Activated CD8-positive, alpha-beta memory T cell treated with anti-CD3 and anti-CD28 coated beads, Interleukin-2, amount 50 U/mL, for 4 hours (primary cell): Measurements from ENCODE around the gene ADRA2A.

Experiments used
- DNase-seq: peaks from one replicate; pipeline ENCODE4 v3.0.0-alpha.2; 2020

The ADRA2A gene

GRCh38 chr10:111110771-111111170, 33.9 kb downstream of the ADRA2A start:
- no peak for DNase-seq

GRCh38 chr10:111112333-111112732, 35.5 kb downstream of the ADRA2A start:
- no peak for DNase-seq

GRCh38 chr10:111113238-111113960, 36.6 kb downstream of the ADRA2A start:
- DNase-seq = no peak

- DNase-seq = no peak
Observed at GRCh38 chr10:111113961-111114757, 37.3 kb downstream of the ADRA2A start.

- no peak for DNase-seq
Observed at GRCh38 chr10:111114758-111115500, 38.1 kb downstream of the ADRA2A start.

- no peak for DNase-seq
Observed at GRCh38 chr10:111116211-111116610, 39.4 kb downstream of the ADRA2A start.

GRCh38 chr10:111116762-111117445, 40.1 kb downstream of the ADRA2A start:
- no peak for DNase-seq

GRCh38 chr10:111117528-111118277, 40.9 kb downstream of the ADRA2A start:
- no peak for DNase-seq

GRCh38 chr10:111118758-111119157, 41.9 kb downstream of the ADRA2A start:
- no peak for DNase-seq

- no peak for DNase-seq
Observed at GRCh38 chr10:111119637-111120036, 42.8 kb downstream of the ADRA2A start.

- no peak for DNase-seq
Observed at GRCh38 chr10:111122127-111122526, 45.3 kb downstream of the ADRA2A start.

- DNase-seq = no peak
Observed at GRCh38 chr10:111123883-111124282, 47.1 kb downstream of the ADRA2A start.

- DNase-seq = no peak
Observed at GRCh38 chr10:111125102-111125501, 48.3 kb downstream of the ADRA2A start.

- no peak for DNase-seq
Observed at GRCh38 chr10:111126077-111126476, 49.2 kb downstream of the ADRA2A start.

- no peak for DNase-seq
Observed at GRCh38 chr10:111127081-111127848, 50.4 kb downstream of the ADRA2A start.

GRCh38 chr10:111128331-111129180, 51.7 kb downstream of the ADRA2A start:
- DNase-seq = no peak

GRCh38 chr10:111129363-111129762, 52.5 kb downstream of the ADRA2A start:
- DNase-seq = no peak

- no peak for DNase-seq
Observed at GRCh38 chr10:111130471-111130870, 53.6 kb downstream of the ADRA2A start.
